Small intestine (tissue), 7 donors: ENCODE results near the gene BMPR1A. TPM values are rescaled to one million over a fixed set of nuclear protein-coding genes. Genes with fewer than 3 reads are reported as not detected.

Experiments
- DNase-seq, 2 donors: peaks; one replicate each; pipeline versions ENCODE4 v3.0.0 to v3.0.0-alpha.2; 2013
- FAIRE-seq: peaks from 2 replicates; lab custom pipeline; 2012; peaks lifted over from hg19 to GRCh38; lab: Jason Lieb, UNC
- H3K27ac ChIP-seq, 3 donors: one replicate each; pipeline ENCODE4 v1.5.1; 2013; ENCODE audit warnings: low read length in 2 of 3, mild to moderate bottlenecking in 2 of 3, control low read depth in 1 of 3, inconsistent platforms in 1 of 3, low read depth in 1 of 3, moderate library complexity in 1 of 3
- H3K27me3 ChIP-seq, 3 donors: one replicate each; pipeline ENCODE4 v1.6.1; 2013; ENCODE audit warnings: low read length in 3 of 3, inconsistent platforms in 1 of 3; ENCODE audit not compliant: control insufficient read depth in 3 of 3, insufficient read depth in 3 of 3
- H3K36me3 ChIP-seq, 3 donors: one replicate each; pipeline ENCODE4 v1.6.1; 2013; ENCODE audit warnings: low read length in 3 of 3, inconsistent platforms in 1 of 3, low read depth in 1 of 3, mild to moderate bottlenecking in 1 of 3, moderate library complexity in 1 of 3; ENCODE audit not compliant: control insufficient read depth in 3 of 3, insufficient read depth in 2 of 3
- H3K4me1 ChIP-seq, 3 donors: one replicate each; pipeline ENCODE4 v1.6.1; 2013; ENCODE audit warnings: low read length in 2 of 3, inconsistent platforms in 1 of 3, low read depth in 1 of 3, mild to moderate bottlenecking in 1 of 3, moderate library complexity in 1 of 3; ENCODE audit not compliant: control insufficient read depth in 3 of 3, insufficient read depth in 2 of 3
- H3K4me3 ChIP-seq, 3 donors: one replicate each; pipeline ENCODE4 v1.5.1; 2013; ENCODE audit warnings: low read length in 3 of 3, control low read depth in 1 of 3, inconsistent platforms in 1 of 3, low read depth in 1 of 3, mild to moderate bottlenecking in 1 of 3, moderate library complexity in 1 of 3
- H3K9me3 ChIP-seq, 2 donors: one replicate each; pipeline ENCODE4 v1.6.1; 2013; ENCODE audit warnings: low read depth in 1 of 2, low read length in 1 of 2; ENCODE audit not compliant: control insufficient read depth in 2 of 2, insufficient read depth in 1 of 2
- WGBS, 3 donors: extraction: QIAGEN DNeasy Blood & Tissue Kit; methylation state at CpG; one replicate each; pipeline ENCODE4 v1.1.7; 2013; 5-methylcytosine and 5-hydroxymethylcytosine counted together
- polyA plus RNA-seq, 4 donors: library from polyadenylated mRNA; stranded (reverse) in 3 of 4; unstranded in 1 of 4; fragments of 200-250 nt in 3 of 4; fragments of 120-200 nt in 1 of 4; gene quantifications; one replicate each; pipeline versions ENCODE4 v1.2.1 to v1.2.3, GENCODE V29; 2013
- donor health status: healthy with polysubstance abuse.
- donor health status: control.
- donor health status: control.
- donor health status: Bipolar disorder and iron deficiency.
- donor health status: healthy.

The BMPR1A gene
- polyA plus RNA-seq, 4 donors: 3.4 to 40.2 (median 9.8) TPM

DNA sequence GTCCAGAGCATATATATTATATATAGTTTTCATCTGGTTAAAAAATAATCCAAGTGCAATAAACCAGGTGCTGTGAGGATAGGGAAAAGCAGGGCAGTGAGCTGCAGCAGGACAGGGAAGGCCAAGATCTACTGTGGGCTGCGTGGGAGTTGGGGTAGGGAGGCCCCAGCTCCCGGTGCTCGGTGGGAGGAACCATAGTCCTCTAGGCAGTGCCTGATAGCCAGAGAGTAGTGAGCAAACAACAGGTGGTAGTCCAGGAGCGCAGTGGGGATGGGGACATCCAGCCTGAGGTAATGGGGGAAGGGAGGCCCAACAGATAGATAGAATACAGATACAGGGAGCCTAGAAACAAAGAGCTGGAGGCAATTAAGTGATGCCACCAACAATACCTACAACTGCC, 4.1 kb upstream of the BMPR1A start:
- no peak overlapping the region for H3K4me3 ChIP-seq
- 9 to 56% (median 19%) methylated on average over 4 of the region's 4 CpGs for WGBS, 3 donors
- peak; percentile 63 to 70 for DNase-seq
- no peaks in the 10 kb centered on the region for H3K9me3 ChIP-seq
- peaks cover 3 to 31% (median 4%) of the 10 kb centered on the region in 3 donors for H3K4me1 ChIP-seq
- H3K36me3 ChIP-seq: no peaks in the 10 kb centered on the region
- peak overlapping the region in 2 of 3 donors; percentile 52 to 63 for H3K27ac ChIP-seq
- FAIRE-seq: no peak
- no peaks in the 10 kb centered on the region for H3K27me3 ChIP-seq

DNA sequence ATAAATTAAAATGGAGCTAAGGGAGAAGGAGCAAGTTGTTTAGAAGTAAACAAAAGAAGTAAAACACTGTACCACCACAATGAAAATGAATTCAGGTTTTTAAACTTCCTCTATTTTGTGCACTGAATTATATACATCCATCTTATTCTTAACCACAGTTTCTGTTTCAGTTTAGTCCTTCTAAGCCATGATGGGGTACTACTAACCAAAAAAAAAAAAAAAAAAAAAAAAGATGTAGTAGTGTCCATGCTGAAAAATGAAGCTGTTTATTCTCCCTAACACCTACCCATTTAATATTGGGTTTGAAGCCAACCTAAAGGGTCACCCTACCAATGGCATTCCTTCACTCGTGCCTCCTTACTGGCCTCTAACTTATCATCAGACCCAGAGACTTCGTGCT, 3.4 kb upstream of the BMPR1A start:
- Histone ChIP-seq H3K4me1 (peaks cover 3 to 31% (median 4%) of the 10 kb centered on the region in 3 donors), H3K27me3 (no peaks in the 10 kb centered on the region), H3K36me3 (no peaks in the 10 kb centered on the region), H3K27ac (peak overlapping the region in 1 of 3 donors; percentile 63), H3K4me3 (no peak overlapping the region), H3K9me3 (no peaks in the 10 kb centered on the region)
- no peak for DNase-seq
- FAIRE-seq: no peak
- WGBS, 3 donors: 85 to 95% (median 85%) methylated on average over 2 of the region's 2 CpGs

GRCh38 chr10:86753638-86754434, 2.6 kb upstream of the BMPR1A start:
- FAIRE-seq (no peak), DNase-seq (peak in 1 of 2 donors; percentile 66)
- H3K9me3 ChIP-seq: no peaks in the 10 kb centered on the region
- no peaks in the 10 kb centered on the region for H3K27me3 ChIP-seq
- WGBS, 3 donors: 82 to 88% (median 84%) methylated on average over 12 of the region's 12 CpGs
- H3K36me3 ChIP-seq: no peaks in the 10 kb centered on the region
- H3K27ac ChIP-seq: peak overlapping the region in 1 of 3 donors; percentile 63
- H3K4me3 ChIP-seq: no peak overlapping the region
- peaks cover 3 to 36% (median 4%) of the 10 kb centered on the region in 3 donors for H3K4me1 ChIP-seq

GRCh38 chr10:86755454-86755739, 1.0 kb upstream of the BMPR1A start:
- Histone ChIP-seq H3K4me3 (peak overlapping the region; percentile 71 to 94 (median 82)), H3K9me3 (no peaks in the 10 kb centered on the region), H3K36me3 (no peaks in the 10 kb centered on the region), H3K4me1 (peaks cover 3 to 40% (median 4%) of the 10 kb centered on the region in 3 donors), H3K27me3 (no peaks in the 10 kb centered on the region), H3K27ac (peak overlapping the region; percentile 84 to 97 (median 96))
- WGBS, 3 donors: 2 to 3% (median 3%) methylated on average over 9 of the region's 9 CpGs
- DNase-seq (no peak), FAIRE-seq (no peak)

DNA sequence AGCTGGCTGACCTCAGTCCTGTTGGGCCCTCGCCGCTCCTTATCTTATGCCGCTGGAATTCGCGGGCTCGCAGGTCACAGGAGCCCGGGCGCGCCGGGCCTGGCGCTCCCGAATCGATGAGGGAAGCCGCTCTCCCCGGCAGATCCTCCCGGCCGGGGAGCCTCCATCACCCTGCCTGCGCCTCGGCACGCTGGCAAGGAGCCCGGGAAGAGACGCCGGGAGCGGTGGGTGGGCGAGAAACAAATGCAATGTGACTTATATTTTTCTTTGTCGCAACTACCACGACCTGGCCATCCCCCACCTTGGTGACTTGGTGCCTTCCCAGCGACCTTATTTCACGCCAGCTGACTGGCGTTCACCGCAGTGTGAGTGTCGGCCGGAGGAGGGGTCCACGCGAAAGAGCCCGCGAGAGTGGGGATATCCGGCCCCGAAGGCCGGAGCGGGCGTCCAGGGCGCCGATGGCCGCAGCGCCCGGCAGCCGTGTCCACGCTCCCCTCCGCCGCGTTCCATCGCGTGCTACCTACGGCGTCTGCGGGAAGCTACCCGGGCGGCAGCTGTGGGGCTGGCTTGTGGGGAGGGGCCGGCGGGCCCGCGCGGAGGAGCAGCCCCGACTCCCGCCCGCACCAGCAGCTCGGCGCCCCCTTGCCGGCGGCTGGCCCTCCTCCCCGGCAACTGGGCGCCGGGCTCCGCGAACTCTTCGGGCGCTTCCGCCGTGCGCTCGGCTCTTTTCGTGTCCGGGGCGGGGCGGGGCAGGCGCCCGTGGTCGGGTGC, 494 bp upstream of the BMPR1A start:
- peak overlapping the region; percentile 71 to 94 (median 82) for H3K4me3 ChIP-seq
- H3K27me3 ChIP-seq: no peaks in the 10 kb centered on the region
- no peaks in the 10 kb centered on the region for H3K36me3 ChIP-seq
- FAIRE-seq (no peak), DNase-seq (peak; percentile 90 to 95)
- H3K9me3 ChIP-seq: no peaks in the 10 kb centered on the region
- 1% methylated on average over 65 to 89 of the region's 89 CpGs for WGBS, 3 donors
- peaks cover 3 to 40% (median 4%) of the 10 kb centered on the region in 3 donors for H3K4me1 ChIP-seq
- peak overlapping the region; percentile 84 to 97 (median 96) for H3K27ac ChIP-seq

DNA sequence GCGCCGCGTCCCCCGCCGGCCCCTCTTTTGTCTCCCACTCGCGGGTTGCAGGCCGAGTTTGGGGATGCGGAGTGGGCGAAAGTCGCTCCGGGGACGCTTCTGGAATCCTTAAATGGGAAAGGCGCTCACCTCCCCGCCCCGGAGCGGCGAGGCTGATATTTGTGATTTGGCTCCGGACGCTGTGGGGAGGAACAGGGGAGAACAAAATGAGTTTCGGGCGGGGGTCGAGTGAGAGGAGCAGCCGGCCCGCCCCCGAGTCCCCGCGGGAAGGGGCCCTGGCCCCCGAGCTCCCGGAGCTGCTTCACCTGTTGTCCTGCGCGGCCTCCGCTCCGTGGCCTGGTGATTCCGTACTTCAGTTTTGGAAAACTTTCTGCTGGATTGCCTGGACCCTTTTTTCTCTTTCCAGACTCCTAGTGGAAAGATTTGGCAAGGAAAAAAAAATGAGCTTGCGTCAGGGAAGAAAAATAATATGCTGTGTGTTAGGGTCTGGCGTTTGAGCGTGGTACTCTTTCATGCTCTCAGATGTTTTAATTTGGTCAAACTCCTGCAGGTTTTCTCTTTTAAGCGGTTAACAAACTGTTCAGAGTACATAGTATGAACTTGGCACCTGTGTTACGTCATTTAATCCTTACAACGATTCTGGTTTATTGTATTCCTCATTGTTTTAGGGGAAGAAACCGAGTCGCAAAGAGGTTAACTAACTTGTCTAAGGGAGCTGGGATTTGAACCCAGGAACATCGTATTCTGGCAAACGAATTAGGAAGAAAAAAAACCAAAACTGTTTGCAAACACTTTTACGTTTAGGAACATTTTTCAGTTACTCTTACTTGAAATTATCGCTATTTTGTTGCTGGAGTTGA, 924 bp downstream of the BMPR1A start:
- FAIRE-seq (no peak), DNase-seq (peak; percentile 65 to 75)
- peaks cover 3 to 35% (median 5%) of the 10 kb centered on the region in 3 donors for H3K4me1 ChIP-seq
- H3K9me3 ChIP-seq: no peaks in the 10 kb centered on the region
- peak overlapping the region; percentile 71 to 94 (median 72) for H3K4me3 ChIP-seq
- 3 to 4% (median 4%) methylated on average over 38 to 47 of the region's 47 CpGs for WGBS, 3 donors
- H3K27ac ChIP-seq: peak overlapping the region; percentile 82 to 89 (median 83)
- no peaks in the 10 kb centered on the region for H3K36me3 ChIP-seq
- H3K27me3 ChIP-seq: no peaks in the 10 kb centered on the region

DNA sequence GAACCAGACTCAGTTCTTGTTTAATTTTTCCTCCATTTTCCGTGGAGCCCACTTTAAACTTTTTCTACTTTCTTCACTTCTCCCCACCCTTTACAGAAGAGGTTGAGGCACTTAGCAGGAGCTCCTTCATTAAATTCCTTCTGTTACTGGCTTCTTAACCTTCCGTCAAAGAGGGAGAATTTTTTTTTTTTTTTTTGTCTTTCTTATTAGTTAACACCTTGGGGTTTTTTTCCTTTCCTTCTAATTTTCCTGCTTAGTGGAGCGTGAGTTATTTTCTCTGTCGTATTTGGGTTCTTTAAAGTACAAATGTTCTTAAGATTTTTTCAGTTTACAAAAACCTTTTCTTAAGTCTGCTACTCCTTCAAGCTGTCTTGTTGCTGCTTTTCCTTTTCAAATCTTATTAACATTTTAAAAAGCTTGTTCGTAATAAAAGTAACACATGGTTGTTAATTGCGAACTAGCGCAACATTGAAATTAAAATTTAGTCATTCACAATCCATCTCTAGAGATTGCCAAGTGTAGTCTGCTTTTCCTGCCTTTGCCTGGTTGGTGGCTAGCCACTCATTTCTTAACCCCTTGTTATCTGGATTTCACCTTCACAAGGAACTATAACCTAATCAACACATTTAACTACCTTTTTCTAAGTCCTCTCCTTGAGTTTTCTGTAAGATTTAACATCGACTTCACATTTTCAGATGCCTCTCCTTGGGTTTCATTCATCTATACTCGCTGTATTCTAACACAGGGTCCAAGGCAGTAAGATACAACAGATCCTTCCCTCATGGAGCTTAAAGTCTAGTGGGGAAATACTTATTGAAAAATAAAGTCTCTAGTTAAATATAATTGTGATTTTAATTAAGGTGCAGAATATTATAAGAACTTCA, 2.0 kb downstream of the BMPR1A start:
- FAIRE-seq (no peak), DNase-seq (peak in 1 of 2 donors; percentile 27)
- Histone ChIP-seq H3K9me3 (no peaks in the 10 kb centered on the region), H3K27ac (peak overlapping the region in 1 of 3 donors; percentile 82), H3K36me3 (no peaks in the 10 kb centered on the region), H3K4me3 (peak overlapping the region in 2 of 3 donors; percentile 33 to 72), H3K27me3 (no peaks in the 10 kb centered on the region), H3K4me1 (peaks cover 0 to 24% (median 2%) of the 10 kb centered on the region in 3 donors)
- WGBS, 3 donors: 23 to 32% (median 26%) methylated on average over 9 of the region's 9 CpGs
